T-helper 1 cell treated with Interleukin-12 subunit alpha and Interleukin-12 subunit beta and Interleukin-4 antibody, amounts not matched to agents 30 ng/mL and 1 ng/mL, for 36 hours (primary cell): ENCODE results near the gene TPO. TPM values are rescaled to one million over a fixed set of nuclear protein-coding genes. Genes with fewer than 3 reads are reported as not detected.
"Not testable (repeated sequence)": the region's sequence is repeated elsewhere in the genome, so short reads cannot be mapped to it uniquely, and the experiment has no call there.

Experiments used
- intact Hi-C: fragments of 100-400 bp; cut with micrococcal nuclease; formaldehyde crosslinking; loops from one replicate; pipeline ENCODE4 v1.15.1; 2024
- total RNA-seq: library from RNA; stranded (reverse); gene quantifications from 2 replicates; pipeline ENCODE4 v1.2.3, GENCODE V29; 2022

The TPO gene
- total RNA-seq, 1 donor from 2014 or later, result not detected

DNA sequence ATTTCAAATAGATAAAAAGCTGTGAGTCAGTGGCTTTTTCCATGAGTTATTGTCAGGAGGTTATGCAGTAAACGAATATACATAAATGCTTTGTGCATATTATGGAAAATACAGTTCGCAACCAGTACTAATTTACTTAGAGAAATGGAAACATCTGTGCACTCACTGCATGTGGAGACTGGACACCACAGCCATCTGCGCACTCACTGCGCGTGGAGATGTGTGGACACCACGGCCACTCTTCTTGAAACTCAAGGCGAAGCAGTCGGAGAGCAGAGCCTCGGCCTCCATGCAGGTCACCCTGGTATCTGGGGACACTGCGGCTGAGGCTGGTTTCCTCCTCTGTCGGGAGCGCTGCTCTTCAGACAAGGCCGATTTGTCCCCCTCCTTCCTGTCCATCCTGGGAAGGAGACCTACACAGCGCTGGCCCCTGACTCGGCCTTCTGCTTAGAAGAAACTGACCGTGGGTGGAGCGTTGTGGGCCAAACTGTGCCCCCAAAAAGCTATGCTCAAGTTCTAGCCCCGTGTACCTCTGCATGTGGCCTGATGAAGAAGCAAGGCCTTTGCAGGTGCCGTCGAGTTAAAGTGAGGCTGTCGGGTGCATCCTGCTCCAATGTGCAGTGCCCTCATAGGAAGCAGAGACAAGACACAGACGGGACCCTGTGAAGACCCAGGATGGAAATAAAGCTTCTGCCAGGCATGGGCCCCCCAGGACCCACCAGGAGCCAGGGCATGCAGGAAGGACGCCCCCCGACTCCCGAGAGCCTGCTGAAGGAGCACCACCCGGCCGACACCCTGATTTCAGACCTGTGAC lies 88.0 kb downstream of the TPO start:
- intact Hi-C loops, result no loop called here

DNA sequence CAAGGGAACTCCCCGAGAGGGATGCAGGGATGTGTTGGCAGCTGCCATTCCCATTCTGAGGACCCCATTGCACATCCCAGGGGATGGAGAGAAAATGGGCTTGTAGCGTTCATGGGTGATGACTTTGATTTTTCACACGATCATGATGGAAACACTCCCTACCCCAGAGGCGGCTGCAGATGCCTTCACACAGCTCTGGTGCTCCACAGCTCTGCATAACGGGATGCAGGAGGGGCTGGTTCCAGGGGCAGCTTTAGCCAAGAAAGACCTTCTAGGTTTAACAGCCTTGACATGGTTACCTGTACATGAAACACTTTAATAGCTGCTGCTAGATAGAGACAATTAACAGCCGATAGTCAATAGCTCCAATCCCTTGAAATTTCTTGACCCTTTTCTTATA lies 88.7 kb downstream of the TPO start:
- intact Hi-C loops, result no loop called here

DNA sequence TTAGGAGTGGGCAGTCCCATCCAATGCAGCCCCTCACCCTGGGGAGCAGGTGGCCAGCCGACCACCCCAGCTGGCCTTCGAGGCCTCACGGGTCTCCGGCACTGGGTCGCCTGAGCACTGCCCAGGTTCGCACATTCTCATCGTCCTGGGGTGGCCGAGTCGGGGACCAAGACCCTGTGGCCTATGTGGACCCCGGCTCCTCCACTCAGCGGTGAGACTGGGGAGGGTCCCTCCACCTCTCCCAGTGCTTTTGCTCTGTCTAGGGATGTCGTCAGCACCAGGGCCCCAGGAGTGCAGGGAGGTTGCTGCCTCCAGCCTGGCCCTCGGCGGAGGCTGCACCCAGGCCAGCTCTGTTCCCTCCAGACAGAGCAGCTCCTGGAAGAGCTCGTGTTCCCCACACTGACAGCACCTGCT lies 89.6 kb downstream of the TPO start:
- intact Hi-C loops, result no loop called here

DNA sequence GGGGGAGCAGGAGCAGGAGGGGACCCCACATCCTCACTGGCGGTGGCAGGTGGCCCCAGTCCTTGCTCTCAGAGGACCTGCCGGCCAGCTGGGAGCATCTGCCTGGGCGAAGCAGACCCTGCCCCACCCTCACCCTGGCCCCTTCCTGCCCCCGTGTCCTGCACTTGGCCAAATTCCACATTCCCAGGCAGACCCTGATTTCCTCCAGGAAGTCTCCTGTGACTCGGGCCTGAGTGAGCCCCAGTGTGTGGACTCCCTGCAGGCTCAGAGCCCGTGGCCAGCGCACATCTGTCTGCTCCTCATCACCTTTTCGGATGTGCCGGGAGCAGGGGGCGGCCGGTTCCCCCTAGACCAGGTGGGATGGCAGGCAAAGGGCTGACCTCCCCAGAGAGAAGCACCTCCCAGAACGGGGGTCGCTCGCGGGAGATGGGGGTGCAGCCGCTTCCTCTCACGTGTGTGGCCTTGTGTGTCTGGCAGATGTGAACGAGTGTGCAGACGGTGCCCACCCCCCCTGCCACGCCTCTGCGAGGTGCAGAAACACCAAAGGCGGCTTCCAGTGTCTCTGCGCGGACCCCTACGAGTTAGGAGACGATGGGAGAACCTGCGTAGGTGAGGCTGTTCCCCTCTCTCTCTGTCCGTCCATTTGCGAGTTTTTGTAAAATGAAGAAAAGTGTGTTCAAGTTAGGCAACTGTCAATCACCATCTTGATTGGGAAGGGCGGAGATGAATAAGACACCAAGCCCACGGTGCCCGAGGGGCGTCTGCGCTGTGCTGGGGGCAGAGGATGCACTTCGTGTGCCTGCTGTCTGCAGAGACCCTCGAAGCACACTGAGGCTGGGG lies 90.4 kb downstream of the TPO start:
- intact Hi-C loops, result no loop called here

DNA sequence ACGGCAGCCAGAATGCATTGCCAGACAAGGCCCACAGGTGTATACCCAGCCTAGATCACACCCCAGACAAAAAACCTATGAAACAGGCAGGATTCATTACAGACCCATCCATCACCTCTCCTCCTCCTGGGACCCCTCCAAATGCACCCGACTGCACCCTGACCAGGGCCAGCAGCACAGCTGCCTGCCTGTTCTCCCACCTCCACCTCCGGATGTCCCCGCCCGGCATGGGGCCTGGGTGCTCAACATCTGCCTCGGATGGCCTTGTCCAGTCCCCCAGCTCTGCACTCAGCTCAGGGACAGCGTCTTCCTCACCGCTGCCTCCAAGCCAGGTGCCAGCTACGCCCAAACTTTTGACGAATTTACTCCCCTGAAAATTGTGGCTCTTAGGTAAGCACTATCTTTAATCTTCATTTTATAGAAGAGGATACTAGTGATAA lies 91.1 kb downstream of the TPO start:
- intact Hi-C loops, result no loop called here

DNA sequence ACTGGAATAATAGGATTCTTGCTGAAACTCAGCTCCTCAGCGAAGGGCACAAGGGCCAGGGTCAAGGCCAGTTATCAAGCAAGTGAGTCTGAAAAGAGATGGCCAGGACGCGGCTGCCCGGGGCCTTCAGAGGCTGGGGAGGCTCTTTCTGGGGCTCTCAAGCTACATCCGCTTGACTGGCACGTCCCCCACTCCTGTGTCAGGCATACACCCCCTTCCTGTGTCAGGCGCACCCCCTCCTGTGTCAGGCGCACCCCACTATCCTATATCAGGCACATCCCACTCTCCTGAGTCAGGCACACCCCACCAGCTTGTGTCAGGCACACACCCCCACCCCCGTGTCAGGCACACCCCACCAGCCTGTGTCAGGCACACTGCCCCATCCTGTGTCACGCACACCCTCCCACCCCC lies 91.8 kb downstream of the TPO start:
- intact Hi-C loops, result no loop called here

DNA sequence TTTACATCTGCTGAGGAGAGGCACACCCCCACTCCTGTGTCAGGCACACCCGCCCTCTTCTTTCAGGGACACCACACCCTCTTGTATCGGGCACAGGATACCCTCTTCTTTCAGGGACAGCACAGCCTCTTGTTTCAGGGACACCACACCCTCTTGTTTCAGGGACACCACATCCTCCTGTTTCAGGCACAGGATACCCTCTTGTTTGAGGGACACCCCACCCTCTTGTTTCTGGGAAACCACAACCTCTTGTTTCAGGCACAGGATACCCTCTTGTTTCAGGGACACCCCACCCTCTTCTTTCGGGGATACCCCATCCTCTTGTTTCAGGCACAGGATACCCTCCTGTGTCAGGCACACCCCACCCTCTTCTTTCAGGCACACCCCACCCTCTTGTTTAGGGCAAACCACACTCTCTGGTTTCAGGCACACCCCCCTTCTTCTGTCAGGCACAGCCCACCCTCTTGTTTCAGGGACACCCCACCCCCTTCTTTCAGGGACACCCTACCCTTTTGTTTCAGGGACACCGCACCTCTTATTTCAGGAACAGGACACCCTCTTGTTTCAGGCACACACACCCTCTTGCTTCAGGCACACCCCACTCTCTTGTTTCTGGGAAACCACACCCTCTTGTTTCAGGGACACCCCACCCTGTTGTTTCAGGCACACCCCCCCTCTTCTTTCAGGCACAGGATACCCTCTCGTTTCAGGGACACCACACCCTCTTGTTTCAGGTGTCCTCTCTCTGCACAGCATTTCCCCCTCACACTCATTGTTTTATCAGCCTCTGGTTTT lies 96.2 kb downstream of the TPO start:
- intact Hi-C loops, result loop anchor here (1.0 kb wide), 1 partner anchor 9 kb away; no protein-coding TSS in a partner anchor

DNA sequence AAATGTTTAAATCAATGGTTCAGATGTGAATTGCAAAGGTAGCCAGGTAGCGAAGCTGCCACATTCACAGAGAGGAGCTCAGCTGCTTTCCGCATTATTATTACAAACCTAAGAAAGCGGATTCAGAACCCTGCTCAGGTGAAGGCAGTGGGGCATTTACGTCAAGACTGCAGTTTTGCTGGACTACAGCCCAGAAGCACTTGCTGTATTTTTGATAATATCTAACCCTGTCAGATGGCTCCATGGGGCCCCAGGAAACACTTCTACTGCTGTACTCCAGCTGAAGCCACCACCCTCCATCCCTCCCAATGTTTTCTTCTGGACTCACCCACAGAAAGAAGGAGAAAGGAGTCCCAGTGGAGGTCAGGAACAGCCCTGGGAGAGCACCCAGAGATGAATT lies 96.9 kb downstream of the TPO start:
- intact Hi-C loops, result no loop called here

DNA sequence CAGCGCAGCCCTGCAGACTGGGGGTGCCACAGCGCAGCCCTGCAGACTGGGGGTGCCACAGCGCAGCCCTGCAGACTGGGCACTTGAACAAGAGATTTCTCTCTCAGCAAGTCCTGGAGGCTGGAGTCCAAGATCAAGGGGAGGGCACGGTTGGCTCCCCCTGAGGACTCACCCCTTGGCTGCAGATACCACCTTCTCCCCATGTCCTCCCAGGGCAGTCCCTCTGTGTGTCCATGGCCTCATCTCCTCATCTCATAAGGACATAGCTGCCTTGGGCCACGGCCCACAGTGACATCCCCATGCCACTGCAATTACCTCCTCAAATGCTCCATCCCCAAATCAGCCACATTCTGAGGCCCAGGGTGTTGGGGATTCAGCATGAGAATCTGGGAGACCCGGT lies 98.2 kb downstream of the TPO start:
- intact Hi-C loops, result no loop called here

DNA sequence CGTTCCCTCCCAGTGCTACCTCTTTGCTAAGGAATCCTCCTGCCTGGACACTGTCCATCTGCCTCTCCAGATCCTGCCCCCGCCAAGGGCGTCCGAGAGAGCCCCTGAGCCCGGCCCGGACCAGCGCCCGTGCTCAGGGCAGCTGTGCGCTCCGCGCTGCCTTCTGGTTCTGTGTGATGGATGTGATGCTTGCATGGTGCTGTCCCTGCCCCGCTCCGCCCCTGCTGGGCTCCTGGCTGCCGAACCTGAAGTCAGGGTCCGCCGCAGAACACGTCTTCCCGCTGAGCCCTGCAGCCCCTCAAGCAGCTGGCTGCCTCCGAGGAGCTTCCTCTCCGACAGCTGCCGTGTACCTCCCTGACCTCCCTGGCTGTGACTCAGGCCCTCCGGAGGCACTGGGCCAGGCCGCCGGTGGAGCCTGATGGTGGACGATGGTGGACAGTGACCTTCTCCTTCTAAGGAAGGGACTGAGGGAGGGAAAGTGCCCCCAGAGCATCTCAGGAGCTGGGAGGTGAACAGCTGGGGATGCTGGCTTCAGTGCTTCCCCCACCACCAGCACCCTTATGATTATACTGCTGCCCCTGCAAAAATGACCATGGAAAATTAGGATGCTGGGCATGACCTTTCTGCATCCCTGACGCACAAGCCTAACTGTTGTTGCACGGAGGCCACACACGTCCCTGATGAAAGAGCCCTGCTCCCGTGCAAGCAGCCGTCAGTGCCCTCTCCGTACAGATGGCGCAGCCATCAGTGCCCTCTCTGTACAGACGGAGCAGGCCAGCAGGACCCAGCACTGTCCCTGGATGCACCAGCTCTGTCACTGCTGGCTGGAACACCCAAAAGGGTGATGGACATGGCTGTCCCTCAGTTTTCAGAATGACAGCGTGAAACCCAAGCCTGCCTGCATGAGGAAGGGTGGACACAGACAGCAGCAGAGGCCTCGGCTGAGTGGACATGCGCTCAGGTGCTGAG lies 99.3 kb downstream of the TPO start:
- intact Hi-C loops, result no loop called here

DNA sequence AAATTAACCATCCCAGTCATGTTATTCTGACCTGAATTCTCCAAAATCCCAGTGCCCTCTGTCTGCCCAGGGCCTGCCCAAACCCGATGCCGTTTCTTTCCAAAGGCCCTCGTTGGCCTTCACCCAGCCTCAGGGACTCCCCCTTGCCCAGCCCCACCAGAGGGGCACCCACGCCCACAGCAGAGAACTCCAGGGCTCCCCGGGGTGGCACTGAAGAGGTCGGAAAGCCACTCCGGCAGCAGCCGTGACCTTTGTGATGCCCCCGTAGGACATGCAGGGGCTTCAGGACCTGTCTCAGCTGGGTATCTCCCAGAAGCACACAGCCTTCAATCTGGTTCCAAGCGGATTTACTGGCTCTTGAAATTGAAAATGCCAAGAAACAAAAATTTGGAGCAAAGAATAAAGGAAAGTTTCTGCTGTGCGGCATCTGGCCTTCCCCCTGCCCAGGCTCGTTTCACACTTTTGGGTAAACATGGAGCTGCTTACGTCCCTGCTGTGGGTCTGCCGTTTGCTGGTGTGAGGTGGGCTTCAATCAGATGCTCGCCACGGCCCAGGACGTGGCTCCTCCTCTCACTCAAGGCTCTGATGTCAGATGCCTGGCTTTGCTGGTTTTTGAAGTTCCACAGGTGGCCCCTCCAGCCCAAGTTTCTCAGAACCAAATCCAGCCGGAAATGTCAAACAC lies 101.3 kb downstream of the TPO start:
- intact Hi-C loops, result no loop called here

DNA sequence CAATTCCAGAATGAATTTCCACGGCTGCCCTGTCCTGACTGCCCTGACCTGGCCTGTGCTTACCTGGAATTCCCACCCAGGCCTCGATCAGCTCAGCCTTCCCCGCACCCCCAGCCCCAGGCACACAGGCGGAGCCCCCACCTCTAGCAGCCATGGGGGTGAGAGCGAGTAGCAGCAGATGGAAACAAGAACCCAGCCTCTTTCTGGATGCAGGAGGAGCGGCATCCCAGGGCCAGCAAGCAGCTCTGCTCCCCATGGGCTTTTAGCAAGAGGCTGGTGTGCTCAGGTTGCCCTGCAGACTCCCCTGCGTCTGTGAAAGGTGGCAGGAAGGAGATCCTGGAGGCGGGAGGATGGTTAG lies 101.8 kb downstream of the TPO start:
- intact Hi-C loops, result no loop called here

DNA sequence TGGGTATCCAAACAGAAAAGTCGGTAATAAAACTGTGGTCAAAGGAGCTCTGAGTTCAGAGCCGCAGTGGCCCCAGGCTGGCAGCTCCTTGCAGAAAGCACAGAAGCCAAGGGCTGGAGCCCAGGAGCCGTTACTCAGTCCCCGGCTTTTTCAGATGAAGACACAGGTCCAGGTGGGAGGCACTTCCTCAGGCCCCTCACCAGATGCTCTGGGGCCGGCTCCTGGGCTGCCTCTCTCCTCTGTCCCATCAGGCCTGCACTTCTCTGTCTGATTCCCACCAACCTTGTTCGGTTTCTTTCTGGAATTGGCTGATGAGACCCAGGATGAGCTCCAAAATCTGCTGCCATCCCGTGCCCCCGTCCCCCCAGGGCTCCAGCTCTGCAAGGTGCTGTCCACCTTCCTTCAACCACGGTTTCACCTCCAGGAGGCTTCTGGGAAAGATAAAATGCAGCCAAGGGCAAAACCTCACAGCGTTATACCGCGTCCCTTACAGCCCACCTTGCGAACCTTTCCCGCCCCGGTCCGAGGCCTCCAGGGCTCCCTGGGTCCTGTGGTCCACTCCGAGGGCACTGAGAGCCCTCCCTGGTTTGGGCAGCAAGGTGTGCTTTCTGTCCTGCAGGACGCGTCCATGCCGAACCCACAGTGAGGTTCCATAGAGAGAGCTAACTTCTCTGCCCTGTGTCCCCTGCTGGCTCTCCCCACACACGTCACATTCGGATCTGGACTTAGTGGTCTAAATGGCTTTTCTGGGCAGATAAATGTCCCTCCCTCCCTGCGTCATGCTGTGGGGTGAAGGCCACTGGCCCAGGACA lies 102.9 kb downstream of the TPO start:
- intact Hi-C loops, result no loop called here

DNA sequence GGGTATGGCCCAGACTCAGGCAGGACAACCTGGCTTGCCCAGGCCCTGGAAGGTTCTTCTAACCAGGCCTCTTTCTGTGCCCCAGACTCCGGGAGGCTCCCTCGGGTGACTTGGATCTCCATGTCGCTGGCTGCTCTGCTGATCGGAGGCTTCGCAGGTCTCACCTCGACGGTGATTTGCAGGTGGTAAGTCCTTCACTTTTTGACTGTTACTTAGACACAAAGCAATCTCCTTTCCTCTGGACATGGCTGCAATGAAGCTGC lies 103.5 kb downstream of the TPO start:
- intact Hi-C loops, result no loop called here

DNA sequence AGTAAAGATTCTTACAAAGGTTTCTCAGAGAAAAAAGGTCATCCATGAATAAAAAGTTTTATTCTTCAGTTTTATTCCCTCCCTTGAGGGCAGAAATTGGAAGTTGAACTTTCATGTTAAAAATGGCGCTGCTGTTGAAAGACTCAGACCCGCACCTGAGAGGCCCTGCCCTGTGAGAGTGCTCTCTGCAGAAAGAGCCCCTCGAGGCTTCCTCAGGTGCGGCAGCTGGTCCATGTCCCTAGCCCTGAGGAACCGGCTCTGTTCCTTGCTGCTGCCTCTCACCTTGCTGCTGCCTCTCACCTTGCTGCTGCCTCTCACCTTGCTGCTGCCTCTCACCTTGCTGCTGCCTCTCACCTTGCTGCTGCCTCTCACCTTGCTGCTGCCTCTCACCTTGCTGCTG lies 104.0 kb downstream of the TPO start:
- intact Hi-C loops, result not testable (repeated sequence)

DNA sequence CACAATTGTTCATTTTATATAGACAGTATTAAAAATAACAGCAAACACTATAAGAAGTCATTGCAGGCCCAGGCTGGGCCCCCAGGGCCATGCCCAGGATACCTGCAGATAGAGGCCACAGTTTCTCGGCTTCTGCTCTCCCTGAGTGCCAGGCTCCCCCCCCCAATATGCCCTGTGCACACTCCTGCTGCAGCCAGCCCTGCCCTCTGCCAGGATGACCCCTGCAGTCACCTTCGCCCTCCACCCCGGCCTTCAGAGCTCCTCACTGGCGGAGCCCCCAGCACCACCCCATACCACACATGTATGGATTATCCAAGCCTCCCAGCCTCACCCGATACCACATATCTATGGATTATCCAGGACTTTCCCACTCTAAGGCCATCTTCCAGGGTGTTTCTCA lies 104.5 kb downstream of the TPO start:
- intact Hi-C loops, result loop anchor here (1.0 kb wide), 1 partner anchor 8 kb away; no protein-coding TSS in a partner anchor

DNA sequence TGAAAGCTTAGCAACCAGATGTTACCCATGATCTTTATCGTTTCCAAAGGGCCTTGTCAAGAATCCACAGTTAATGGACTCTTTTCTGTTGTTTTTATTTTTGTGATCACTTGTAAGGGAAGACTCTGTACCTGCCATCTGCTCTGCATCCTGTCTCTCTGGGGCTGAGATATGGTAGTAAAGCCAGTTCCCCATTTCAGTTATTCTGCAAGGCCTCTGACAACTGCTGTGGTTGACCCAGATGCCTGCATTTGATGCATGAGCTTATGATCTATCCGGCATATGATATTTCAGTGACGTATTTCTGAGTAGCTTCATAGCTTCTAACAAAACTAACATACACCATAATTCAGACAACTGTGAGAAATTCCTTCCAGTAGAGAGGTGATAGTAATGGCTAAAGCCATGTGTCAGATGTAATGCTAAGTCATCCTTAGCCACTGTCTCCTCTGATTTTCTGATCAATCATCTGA lies 105.1 kb downstream of the TPO start:
- intact Hi-C loops, result loop anchor here (1.0 kb wide), 1 partner anchor 9 kb away; no protein-coding TSS in a partner anchor

DNA sequence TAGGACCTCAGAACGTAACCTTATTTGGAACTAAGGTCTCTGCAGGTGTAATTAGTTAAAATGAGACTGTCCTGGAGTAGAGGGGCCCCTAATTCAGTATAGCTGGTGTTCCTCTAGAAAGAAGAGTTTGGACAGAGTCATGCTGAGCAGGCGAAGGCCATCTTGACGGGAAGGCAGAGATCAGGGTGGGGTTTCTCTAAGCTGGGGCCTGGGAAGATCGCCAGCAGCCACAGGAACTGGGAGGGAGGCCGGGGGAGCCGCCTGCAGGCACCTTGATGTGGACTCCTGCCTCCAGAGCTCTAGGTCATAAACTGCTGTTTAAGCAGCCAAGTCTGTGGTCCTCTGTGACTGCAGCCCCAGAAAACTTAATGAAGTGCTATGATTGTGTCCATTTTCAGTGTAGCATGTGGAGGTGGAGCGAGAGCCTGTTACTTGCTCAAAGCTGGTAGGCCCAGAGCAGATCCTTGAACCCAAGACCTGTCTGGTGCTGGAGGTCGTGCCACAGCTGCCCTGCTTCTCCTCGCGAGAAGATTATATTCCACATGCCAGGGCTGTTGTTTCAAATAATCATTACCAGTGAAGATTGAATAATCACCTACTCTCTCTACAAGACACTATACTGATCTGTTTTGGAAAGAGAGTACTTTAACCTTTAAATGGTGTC lies 105.7 kb downstream of the TPO start:
- intact Hi-C loops, result loop anchor here (1.0 kb wide), 1 partner anchor 10 kb away; no protein-coding TSS in a partner anchor
